ENCODE data around the gene FDX1.
A peak's percentile ranks its signal among the peaks of the same experiment; 100 is the strongest.

FDX1 gene

GRCh38 chr11:110508786-110509185 is 79.0 kb downstream of the FDX1 start:
- no peak for TF ChIP-seq CTCF (conservative IDR thresholded peaks at IDR 0.05; ENCODE audit: low read depth, low read length)
- H3K4me3 ChIP-seq (ENCODE audit: low read depth, low read length), result no peak overlapping the region
- DNase-seq (ENCODE audit: low read depth), result no peak

- DNase-seq (ENCODE audit: low read depth), result no peak
- TF ChIP-seq CTCF (conservative IDR thresholded peaks at IDR 0.05; ENCODE audit: low read depth, low read length), result no peak
- no peak overlapping the region for H3K4me3 ChIP-seq (ENCODE audit: low read depth, low read length)
Observed at GRCh38 chr11:110509472-110509871, 79.7 kb downstream of the FDX1 start.

GRCh38 chr11:110512026-110512425 is 82.3 kb downstream of the FDX1 start:
- no peak overlapping the region for H3K4me3 ChIP-seq (ENCODE audit: low read depth, low read length)
- no peak for TF ChIP-seq CTCF (conservative IDR thresholded peaks at IDR 0.05; ENCODE audit: low read depth, low read length)
- DNase-seq (ENCODE audit: low read depth), result no peak

- no peak overlapping the region for H3K4me3 ChIP-seq (ENCODE audit: low read depth, low read length)
- TF ChIP-seq CTCF (conservative IDR thresholded peaks at IDR 0.05; ENCODE audit: low read depth, low read length), result no peak
- DNase-seq (ENCODE audit: low read depth), result no peak
Observed at GRCh38 chr11:110513259-110513801, 83.6 kb downstream of the FDX1 start.

GRCh38 chr11:110513846-110514437 is 84.2 kb downstream of the FDX1 start:
- TF ChIP-seq CTCF (conservative IDR thresholded peaks at IDR 0.05; ENCODE audit: low read depth, low read length), result no peak
- peak; percentile 17 for DNase-seq (ENCODE audit: low read depth)
- H3K4me3 ChIP-seq (ENCODE audit: low read depth, low read length), result no peak overlapping the region
